ENCODE measurements around the gene GADD45G. TPM values are rescaled to one million over a fixed set of nuclear protein-coding genes. Genes with fewer than 3 reads are reported as not detected.

The GADD45G gene
- total and polyA plus RNA-seq, 2 experiments from 2014 or later = 12.7 to 24.1 TPM

DNA sequence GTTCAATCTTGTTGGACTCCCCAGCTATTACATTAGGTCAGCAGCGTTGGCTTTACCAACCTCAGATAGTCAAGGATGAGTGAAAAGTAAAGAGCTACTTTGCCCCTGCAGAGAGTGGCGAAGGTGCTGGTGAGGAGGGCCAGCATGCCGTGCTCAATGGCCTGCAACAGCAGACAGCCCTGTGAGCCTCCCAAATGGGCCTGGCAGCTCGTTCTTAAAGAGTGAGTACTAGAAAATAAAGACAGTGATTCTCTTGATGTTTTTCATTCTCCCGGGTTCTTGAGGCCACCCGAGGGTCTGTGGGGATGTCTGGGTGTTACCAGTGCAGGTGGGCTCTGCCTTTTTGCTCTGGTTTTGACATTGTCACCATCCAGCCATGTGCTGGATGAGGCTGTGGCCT, 16.2 kb downstream of the GADD45G start:
- Mint-ChIP-seq H3K9me3 (no peaks in the 10 kb centered on the region), H3K4me1 (peaks cover 28% of the 10 kb centered on the region), H3K4me3 (no peak overlapping the region), H3K36me3 (ENCODE audit: low read depth) (no peaks in the 10 kb centered on the region), H3K27me3 (ENCODE audit: insufficient read depth, low read depth, poor library complexity) (peaks cover 4% of the 10 kb centered on the region), H3K27ac (no peak overlapping the region)
- H3K79me2 ChIP-seq (replicated peaks; ENCODE audit: insufficient read depth) = no peaks in the 10 kb centered on the region
- no peaks in the 10 kb centered on the region for H3K36me3 ChIP-seq (ENCODE audit: insufficient read depth)
- no peak for DNase-seq (ENCODE audit: low spot score)
- no peaks in the 10 kb centered on the region for H3K9me2 ChIP-seq (ENCODE audit: insufficient read depth)
- H3K4me2 ChIP-seq = no peak overlapping the region
- H4K20me1 ChIP-seq (replicated peaks; ENCODE audit: insufficient read depth) = no peaks in the 10 kb centered on the region
- H3K27me3 ChIP-seq (ENCODE audit: insufficient read depth) = no peaks in the 10 kb centered on the region
- peaks cover 7% of the 10 kb centered on the region for H3K4me1 ChIP-seq (ENCODE audit: insufficient read depth)
- ATAC-seq = no peak
- no peak overlapping the region for H3K4me3 ChIP-seq
- no peak overlapping the region for H2AFZ ChIP-seq
- no peak for TF ChIP-seq JUNB (IDR thresholded peaks at IDR 0.05; ENCODE audit: unreplicated experiment)
- TF ChIP-seq ZNF114 (CRISPR knock-in tag; IDR thresholded peaks at IDR 0.05) = no peak
- TF ChIP-seq NANOG (IDR thresholded peaks at IDR 0.05; ENCODE audit: borderline replicate concordance) = no peak
- no peak for TF ChIP-seq POLR2AphosphoS5 (IDR thresholded peaks at IDR 0.05; ENCODE audit: low read depth)
- no peak for TF ChIP-seq EZH2phosphoT487 (IDR thresholded peaks at IDR 0.05; ENCODE audit: unreplicated experiment)
- no peak for TF ChIP-seq CREB1 (CRISPR knock-in tag; IDR thresholded peaks at IDR 0.05; ENCODE audit: low read depth)
- TF ChIP-seq, protein P1, sequence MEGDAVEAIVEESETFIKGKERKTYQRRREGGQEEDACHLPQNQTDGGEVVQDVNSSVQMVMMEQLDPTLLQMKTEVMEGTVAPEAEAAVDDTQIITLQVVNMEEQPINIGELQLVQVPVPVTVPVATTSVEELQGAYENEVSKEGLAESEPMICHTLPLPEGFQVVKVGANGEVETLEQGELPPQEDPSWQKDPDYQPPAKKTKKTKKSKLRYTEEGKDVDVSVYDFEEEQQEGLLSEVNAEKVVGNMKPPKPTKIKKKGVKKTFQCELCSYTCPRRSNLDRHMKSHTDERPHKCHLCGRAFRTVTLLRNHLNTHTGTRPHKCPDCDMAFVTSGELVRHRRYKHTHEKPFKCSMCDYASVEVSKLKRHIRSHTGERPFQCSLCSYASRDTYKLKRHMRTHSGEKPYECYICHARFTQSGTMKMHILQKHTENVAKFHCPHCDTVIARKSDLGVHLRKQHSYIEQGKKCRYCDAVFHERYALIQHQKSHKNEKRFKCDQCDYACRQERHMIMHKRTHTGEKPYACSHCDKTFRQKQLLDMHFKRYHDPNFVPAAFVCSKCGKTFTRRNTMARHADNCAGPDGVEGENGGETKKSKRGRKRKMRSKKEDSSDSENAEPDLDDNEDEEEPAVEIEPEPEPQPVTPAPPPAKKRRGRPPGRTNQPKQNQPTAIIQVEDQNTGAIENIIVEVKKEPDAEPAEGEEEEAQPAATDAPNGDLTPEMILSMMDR (conservative IDR thresholded peaks at IDR 0.05; ENCODE audit: low read depth in 2 of 2) = no peak
- no peak overlapping the region for H3K27ac ChIP-seq (ENCODE audit: low read depth)
- H3F3A ChIP-seq (replicated peaks; ENCODE audit: low read depth) = no peaks in the 10 kb centered on the region

DNA sequence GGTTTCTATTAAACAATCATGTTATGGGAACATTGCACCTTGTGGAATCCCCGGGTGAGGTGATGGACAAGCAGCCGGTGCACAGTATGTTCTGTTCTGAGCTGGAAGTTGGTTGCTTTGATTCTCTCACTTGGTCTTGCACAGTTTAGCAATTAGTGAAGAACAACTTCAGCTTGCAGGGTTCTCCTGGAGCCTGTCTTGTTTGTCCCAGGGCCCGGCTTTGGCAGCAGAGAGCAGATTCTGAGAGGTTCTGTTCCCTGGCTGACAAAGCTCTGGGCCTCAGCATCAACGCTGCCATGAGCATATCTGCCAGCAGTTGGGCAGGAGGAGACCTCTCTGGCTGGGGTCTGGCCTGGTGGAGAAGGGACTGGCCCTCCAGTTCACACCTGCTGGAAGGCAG, 16.9 kb downstream of the GADD45G start:
- ATAC-seq = no peak
- Histone ChIP-seq H3K4me2 (no peak overlapping the region), H3F3A (replicated peaks; ENCODE audit: low read depth) (no peaks in the 10 kb centered on the region), H3K9me2 (ENCODE audit: insufficient read depth) (no peaks in the 10 kb centered on the region), H3K4me3 (no peak overlapping the region), H3K27ac (ENCODE audit: low read depth) (no peak overlapping the region), H3K79me2 (replicated peaks; ENCODE audit: insufficient read depth) (no peaks in the 10 kb centered on the region), H4K20me1 (replicated peaks; ENCODE audit: insufficient read depth) (no peaks in the 10 kb centered on the region), H3K27me3 (ENCODE audit: insufficient read depth) (no peaks in the 10 kb centered on the region), H3K36me3 (ENCODE audit: insufficient read depth) (no peaks in the 10 kb centered on the region), H2AFZ (no peak overlapping the region), H3K4me1 (ENCODE audit: insufficient read depth) (peaks cover 7% of the 10 kb centered on the region)
- no peak for DNase-seq (ENCODE audit: low spot score)
- H3K27me3 Mint-ChIP-seq (ENCODE audit: insufficient read depth, low read depth, poor library complexity) = peaks cover 2% of the 10 kb centered on the region
- H3K4me1 Mint-ChIP-seq = peaks cover 31% of the 10 kb centered on the region
- no peaks in the 10 kb centered on the region for H3K9me3 Mint-ChIP-seq
- H3K4me3 Mint-ChIP-seq = no peak overlapping the region
- no peak overlapping the region for H3K27ac Mint-ChIP-seq
- no peaks in the 10 kb centered on the region for H3K36me3 Mint-ChIP-seq (ENCODE audit: low read depth)
- TF ChIP-seq EZH2phosphoT487 (IDR thresholded peaks at IDR 0.05; ENCODE audit: unreplicated experiment) (no peak), EZH2 (IDR thresholded peaks at IDR 0.05; ENCODE audit: low read depth, unreplicated experiment) (no peak)
- TF ChIP-seq, protein P2, sequence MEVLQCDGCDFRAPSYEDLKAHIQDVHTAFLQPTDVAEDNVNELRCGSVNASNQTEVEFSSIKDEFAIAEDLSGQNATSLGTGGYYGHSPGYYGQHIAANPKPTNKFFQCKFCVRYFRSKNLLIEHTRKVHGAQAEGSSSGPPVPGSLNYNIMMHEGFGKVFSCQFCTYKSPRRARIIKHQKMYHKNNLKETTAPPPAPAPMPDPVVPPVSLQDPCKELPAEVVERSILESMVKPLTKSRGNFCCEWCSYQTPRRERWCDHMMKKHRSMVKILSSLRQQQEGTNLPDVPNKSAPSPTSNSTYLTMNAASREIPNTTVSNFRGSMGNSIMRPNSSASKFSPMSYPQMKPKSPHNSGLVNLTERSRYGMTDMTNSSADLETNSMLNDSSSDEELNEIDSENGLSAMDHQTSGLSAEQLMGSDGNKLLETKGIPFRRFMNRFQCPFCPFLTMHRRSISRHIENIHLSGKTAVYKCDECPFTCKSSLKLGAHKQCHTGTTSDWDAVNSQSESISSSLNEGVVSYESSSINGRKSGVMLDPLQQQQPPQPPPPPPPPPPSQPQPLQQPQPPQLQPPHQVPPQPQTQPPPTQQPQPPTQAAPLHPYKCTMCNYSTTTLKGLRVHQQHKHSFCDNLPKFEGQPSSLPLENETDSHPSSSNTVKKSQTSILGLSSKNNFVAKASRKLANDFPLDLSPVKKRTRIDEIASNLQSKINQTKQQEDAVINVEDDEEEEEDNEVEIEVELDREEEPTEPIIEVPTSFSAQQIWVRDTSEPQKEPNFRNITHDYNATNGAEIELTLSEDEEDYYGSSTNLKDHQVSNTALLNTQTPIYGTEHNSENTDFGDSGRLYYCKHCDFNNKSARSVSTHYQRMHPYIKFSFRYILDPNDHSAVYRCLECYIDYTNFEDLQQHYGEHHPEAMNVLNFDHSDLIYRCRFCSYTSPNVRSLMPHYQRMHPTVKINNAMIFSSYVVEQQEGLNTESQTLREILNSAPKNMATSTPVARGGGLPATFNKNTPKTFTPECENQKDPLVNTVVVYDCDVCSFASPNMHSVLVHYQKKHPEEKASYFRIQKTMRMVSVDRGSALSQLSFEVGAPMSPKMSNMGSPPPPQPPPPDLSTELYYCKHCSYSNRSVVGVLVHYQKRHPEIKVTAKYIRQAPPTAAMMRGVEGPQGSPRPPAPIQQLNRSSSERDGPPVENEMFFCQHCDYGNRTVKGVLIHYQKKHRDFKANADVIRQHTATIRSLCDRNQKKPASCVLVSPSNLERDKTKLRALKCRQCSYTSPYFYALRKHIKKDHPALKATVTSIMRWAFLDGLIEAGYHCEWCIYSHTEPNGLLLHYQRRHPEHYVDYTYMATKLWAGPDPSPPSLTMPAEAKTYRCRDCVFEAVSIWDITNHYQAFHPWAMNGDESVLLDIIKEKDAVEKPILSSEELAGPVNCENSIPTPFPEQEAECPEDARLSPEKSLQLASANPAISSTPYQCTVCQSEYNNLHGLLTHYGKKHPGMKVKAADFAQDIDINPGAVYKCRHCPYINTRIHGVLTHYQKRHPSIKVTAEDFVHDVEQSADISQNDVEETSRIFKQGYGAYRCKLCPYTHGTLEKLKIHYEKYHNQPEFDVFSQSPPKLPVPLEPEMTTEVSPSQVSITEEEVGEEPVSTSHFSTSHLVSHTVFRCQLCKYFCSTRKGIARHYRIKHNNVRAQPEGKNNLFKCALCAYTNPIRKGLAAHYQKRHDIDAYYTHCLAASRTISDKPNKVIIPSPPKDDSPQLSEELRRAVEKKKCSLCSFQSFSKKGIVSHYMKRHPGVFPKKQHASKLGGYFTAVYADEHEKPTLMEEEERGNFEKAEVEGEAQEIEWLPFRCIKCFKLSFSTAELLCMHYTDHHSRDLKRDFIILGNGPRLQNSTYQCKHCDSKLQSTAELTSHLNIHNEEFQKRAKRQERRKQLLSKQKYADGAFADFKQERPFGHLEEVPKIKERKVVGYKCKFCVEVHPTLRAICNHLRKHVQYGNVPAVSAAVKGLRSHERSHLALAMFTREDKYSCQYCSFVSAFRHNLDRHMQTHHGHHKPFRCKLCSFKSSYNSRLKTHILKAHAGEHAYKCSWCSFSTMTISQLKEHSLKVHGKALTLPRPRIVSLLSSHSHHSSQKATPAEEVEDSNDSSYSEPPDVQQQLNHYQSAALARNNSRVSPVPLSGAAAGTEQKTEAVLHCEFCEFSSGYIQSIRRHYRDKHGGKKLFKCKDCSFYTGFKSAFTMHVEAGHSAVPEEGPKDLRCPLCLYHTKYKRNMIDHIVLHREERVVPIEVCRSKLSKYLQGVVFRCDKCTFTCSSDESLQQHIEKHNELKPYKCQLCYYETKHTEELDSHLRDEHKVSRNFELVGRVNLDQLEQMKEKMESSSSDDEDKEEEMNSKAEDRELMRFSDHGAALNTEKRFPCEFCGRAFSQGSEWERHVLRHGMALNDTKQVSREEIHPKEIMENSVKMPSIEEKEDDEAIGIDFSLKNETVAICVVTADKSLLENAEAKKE (CRISPR knock-in tag; IDR thresholded peaks at IDR 0.05) = no peak
- TF ChIP-seq, protein P3, sequence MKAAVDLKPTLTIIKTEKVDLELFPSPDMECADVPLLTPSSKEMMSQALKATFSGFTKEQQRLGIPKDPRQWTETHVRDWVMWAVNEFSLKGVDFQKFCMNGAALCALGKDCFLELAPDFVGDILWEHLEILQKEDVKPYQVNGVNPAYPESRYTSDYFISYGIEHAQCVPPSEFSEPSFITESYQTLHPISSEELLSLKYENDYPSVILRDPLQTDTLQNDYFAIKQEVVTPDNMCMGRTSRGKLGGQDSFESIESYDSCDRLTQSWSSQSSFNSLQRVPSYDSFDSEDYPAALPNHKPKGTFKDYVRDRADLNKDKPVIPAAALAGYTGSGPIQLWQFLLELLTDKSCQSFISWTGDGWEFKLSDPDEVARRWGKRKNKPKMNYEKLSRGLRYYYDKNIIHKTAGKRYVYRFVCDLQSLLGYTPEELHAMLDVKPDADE (IDR thresholded peaks at IDR 0.05) = no peak
- TF ChIP-seq, protein P1 (conservative IDR thresholded peaks at IDR 0.05; ENCODE audit: low read depth in 2 of 2) = no peak
